ENCODE data around the gene COPZ1.
"Not testable (repeated sequence)": the region's sequence is repeated elsewhere in the genome, so short reads cannot be mapped to it uniquely, and the experiment has no call there.

The COPZ1 gene

DNA sequence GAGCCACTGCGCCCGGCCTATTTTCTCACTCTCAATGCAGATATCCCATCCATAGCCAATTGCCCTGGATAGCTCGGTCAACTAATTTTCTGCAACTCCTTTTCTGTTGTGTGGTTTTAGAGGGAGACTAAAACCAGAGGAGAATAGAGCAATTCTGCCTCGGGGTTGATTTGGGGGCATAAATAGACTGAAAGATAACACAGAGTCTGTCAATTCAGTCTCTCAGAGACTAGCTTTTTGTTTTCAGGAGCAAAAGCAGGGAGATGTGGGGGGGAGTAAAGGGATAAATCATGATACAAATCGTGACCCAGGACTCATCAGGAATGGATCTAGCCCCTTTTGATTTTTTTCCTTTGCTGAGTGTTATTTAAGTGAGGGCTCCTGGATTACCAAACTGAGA lies 6.5 kb downstream of the COPZ1 start:
- DNase-seq (ENCODE audit: low read depth, low spot score): no peak

GRCh38 chr12:54333420-54334034 lies 8.6 kb downstream of the COPZ1 start:
- DNase-seq (ENCODE audit: low read depth, low spot score): no peak

GRCh38 chr12:54337280-54337842 lies 12.4 kb downstream of the COPZ1 start:
- no peak for DNase-seq (ENCODE audit: low read depth, low spot score)

- no peak for DNase-seq (ENCODE audit: low read depth, low spot score)
These were observed 13.1 kb downstream of the COPZ1 start for GRCh38 chr12:54337854-54338650.

DNA sequence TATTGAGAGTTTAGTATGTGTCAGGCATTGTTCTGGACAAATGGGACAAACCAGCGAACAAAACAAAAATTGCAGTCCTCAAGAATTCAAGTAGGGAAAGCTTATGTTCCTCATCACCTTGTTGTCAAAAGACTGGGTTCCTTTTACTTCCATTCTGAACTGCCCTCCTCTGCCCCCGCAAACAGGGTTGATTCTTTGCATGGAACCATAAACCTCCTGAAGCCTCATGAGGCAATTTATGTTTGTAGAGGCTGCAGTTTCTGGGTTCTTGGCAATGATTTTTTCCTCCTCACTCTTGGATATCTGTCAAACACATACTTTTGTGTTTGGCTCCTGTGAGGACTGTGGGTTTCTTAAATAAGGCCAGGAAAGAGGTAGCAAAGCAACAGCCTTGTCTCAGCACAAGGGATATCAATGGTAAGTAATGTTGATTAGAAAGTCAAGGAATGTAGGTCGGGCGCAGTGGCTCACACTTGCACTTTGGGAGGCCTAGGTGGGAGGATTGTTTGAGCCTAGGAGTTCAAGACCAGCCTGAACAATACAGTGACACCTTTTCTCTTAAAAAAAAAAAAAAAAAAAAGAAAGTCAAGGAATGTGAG lies 13.9 kb downstream of the COPZ1 start:
- DNase-seq (ENCODE audit: low read depth, low spot score): no peak

DNA sequence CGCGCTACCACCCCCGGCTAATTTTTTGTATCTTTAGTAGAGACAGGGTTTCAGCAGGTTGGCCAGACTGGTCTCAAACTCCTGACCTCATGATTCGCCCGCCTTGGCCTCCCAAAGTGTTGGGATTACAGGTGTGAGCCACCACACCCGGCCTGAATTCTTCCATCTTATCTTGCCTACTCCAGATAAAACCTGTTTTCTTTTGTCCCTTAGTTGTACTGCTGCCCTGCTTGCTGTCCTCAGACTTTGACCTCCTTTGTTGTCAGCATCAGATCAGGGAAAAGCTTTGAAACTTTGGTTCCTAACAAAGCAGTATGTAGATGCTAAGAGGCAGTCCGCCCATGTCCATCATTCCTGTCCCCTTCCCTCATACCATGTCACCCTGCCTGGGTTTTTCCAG lies 15.9 kb downstream of the COPZ1 start:
- DNase-seq (ENCODE audit: low read depth, low spot score): no peak

- no peak for DNase-seq (ENCODE audit: low read depth, low spot score)
These were observed 16.7 kb downstream of the COPZ1 start for GRCh38 chr12:54341378-54342300.

GRCh38 chr12:54349036-54349435 lies 24.1 kb downstream of the COPZ1 start:
- no peak for DNase-seq (ENCODE audit: low read depth, low spot score)

GRCh38 chr12:54349679-54350078 lies 24.7 kb downstream of the COPZ1 start:
- DNase-seq (ENCODE audit: low read depth, low spot score): no peak

GRCh38 chr12:54350743-54351142 lies 25.8 kb downstream of the COPZ1 start:
- DNase-seq (ENCODE audit: low read depth, low spot score): no peak

DNA sequence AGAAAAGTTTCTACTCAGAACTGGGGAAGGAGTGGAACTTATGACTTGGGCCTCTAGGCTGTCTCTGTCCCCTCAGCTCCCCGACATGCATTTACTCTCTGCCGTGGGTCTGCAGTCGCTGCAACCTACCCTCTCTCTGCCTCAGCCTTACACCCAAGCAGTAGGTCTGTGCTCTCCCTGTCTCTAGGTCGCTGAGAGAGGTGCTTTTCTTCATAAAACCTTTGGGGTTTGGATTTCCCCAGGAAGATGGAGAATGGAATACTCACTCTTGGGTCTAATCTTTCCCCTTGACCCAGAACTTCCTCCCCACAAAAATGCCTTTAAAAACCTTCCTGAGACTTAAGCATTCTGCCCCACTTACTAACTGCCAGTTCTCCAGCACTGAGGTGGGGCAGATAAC lies 26.4 kb downstream of the COPZ1 start:
- no peak for DNase-seq (ENCODE audit: low read depth, low spot score)

- DNase-seq (ENCODE audit: low read depth, low spot score): no peak
These were observed 27.1 kb downstream of the COPZ1 start for GRCh38 chr12:54352022-54352531.

DNA sequence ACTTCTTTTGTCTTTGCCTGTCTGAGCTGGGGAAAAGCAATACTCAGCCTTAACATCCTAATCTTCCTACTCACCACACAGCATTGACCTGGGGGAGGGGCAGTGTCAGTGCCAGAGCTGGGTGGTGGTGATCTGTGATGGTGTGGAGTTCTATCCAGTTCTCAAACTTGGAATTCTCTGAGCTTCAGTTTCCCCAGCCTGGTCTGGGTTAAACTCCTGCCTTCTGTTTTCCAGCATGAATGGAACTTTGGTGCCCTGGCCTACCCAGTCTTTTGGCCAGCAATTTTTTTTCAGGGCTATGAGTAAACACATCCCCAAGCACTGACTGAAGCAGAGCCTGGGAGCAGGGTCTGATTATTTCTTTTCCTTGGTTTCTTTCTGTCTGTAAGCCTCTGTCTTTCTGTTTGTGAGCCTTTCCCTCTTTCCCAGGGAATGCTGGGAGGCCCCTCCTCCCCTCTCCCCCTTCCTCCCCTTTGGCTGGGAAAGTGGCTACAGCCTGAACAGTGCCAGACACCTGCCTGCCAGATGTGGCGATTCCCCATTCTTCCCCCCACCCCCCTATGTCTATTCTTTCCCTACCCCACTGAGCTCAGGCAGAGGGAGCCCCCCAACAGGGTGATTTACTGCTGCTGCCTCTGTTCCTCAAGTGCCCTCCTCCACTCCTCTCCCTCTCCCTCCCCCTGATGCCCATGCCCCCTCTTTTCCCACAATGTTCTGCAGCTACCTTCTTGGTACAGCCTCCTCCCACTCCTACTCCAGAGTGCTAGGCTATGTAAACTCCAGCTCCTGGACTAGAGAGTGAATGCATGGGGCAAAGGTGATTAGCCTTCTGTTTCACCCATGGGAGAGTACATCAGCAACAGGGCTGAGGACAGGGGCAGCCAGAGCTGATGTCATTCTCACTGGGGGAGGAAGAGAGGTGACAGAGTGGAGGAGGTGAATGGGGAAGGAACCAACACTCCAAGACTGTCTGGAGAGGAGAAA lies 28.3 kb downstream of the COPZ1 start:
- no peak for DNase-seq (ENCODE audit: low read depth, low spot score)

GRCh38 chr12:54354271-54354670 lies 29.3 kb downstream of the COPZ1 start:
- DNase-seq (ENCODE audit: low read depth, low spot score): not testable (repeated sequence)

- no peak for DNase-seq (ENCODE audit: low read depth, low spot score)
These were observed 30.3 kb downstream of the COPZ1 start for GRCh38 chr12:54355104-54355815.

DNA sequence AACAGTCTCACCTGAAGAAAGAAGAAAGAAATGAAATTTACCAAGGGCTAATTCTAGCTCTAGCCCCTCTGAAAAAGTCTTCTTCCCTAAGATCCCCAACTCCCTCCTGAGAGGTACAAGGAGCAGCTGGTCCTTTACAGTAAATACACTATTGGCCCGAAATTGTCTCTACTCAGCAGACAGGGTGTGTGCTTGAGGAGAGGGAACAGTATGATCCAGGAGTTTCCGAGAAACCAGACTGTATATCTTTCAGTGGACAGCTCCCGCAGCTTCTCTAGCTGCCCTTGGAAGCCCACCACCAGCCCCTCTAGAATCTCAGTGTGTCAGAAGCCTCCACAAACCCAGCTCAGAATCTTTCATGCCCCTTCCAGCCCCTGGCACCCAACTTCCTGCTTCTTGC lies 31.3 kb downstream of the COPZ1 start:
- no peak for DNase-seq (ENCODE audit: low read depth, low spot score)

- no peak for DNase-seq (ENCODE audit: low read depth, low spot score)
These were observed 32.0 kb downstream of the COPZ1 start for GRCh38 chr12:54356951-54357356.

DNA sequence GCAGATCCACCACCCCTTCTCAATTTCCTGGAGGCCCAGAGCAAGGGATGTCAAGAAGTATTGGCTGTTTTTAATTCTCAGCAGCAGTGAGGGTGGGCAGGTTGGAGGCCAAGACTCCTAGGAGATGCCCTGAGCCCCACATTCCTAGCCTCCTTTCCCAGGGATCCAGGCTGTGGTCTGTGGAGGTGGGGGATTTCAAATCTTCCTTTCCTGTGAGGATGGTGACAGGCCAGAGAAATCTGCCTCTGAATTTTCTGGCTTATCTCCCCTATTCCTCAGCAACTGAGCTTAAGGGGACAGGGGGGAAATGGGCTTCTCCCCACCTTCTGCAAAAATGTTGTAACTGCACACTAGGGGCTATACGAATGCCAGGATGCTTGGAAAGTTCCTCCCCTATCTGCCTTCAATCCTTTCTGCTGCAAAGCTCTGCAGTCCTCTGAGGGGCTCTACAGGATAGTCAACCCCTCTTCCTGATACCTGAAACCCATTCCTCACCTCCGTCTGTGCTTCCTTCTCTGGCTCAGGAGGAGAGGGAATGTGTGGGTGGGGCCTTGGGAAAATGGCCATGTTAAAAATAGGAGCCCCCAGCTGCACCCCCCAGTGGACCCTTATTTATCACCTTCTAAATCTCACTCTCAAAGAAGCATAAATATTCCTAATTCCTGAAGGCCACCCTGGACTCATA lies 32.7 kb downstream of the COPZ1 start:
- DNase-seq (ENCODE audit: low read depth, low spot score): no peak

Measured in brain pericyte (primary cell).